Skin of body (tissue), 2 donors: Measurements from ENCODE around the gene SMIM27. TPM values are rescaled to one million over a fixed set of nuclear protein-coding genes. Genes with fewer than 3 reads are reported as not detected.

Experiments used
- DNase-seq: peaks from one replicate; lab custom pipeline; 2025; lab: John Stamatoyannopoulos, UW
- total RNA-seq: library from RNA; depleted of rRNA; stranded (reverse); fragments of >200 nt; gene quantifications from one replicate; pipeline ENCODE4 v1.2.3, GENCODE V29; 2014

SMIM27 gene
- total RNA-seq, 1 donor from 2014 or later: 2.3 TPM

DNA sequence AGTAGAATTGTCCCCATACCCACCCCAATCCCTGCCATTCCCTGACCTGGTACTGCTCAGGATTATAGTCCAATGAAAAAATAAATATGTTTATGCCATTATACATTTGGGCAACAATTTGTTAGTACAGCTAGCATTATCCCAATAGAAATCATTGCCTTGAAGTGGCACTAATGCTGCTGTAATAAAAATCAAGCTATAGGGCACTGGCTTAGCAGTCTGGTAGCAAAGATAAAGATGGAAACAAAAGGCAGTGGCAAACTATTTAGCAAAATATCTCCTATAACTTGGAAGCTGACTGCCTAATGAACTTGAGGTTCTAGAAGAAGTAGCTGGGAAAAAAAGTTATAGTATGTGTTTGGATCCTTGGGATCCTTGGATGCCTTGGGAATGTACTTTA lies 2.5 kb downstream of the SMIM27 start:
- no peak for DNase-seq

DNA sequence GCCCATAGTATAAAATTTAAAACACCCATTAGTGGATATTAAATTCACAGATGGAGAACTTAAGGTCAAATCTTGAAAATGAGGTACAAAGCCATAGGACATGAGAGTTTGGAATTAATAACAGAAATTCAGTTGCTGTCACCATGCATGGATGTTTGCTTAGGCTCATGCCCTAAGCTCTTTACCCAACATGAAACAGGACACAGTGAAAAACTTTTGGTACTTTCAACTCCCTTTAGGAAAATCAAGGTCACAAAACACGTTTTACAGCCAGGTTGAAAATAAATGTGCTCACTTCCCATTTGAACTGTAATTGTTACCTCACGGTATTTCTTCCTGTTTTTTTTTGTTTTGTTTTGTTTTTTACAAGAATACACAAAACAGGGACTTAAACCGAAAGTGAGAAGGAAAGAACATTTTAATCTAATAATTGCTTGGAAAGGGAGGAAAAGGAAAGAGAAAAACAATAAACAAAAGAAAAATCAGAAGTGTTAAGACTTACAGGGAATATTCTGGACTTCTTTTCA lies 6.3 kb downstream of the SMIM27 start:
- DNase-seq: no peak

DNA sequence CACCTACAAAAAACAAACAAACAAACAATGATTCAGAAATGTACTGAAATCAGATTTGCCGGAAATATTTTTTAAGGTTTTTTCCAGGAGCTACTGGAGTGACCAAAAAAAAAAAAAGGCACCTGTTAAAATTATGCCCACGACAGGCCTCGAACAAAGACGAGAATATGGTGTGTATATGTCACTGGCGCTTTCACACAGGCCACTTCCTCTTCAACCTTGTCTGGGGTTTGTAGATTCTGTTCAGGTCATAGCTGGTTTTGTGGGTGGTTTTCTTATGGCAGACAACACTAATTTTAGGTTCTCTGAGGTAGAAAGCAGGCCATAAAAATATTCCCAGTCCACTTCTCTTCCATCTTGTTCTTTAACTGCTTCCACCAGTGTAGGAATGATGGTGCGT lies 13.8 kb downstream of the SMIM27 start:
- no peak for DNase-seq

DNA sequence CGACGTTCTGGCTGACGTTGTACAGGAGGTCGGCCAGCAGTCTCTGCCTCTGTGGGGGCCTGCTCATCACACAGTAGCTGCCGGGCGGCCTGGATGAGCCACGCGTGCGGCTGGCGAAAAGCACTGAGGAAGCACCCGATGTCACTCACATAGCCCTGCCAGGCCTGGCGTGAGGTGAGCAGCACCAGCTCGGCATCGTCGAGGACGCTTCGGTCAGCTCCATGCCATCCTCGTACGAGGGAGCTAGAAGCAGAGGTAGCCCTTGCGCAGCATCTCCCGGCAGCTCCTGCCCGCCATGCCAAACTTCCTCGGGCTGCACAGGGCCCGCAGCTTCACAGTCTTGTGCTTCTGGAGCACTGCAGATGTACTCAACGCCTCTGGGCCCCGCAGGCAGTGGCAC lies 14.6 kb downstream of the SMIM27 start:
- DNase-seq: no peak

DNA sequence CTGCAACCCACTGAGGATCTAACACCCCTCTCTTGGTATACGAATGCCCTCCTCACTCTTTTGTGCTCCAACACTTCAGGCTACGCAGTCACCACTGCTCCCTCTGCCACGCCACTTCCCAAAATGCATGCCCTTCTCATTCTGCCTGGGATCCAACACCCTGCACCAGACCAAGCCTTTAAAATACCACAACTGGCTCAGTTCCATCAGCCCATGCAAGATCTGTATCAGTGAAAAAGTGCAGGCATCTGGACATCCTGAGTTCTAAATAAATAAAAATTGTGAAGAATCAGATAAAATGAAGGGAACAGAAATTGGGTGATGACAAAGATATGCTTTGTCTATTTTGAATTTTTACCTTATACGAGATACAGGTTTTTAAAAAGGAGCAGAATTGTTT lies 18.1 kb downstream of the SMIM27 start:
- DNase-seq: no peak

DNA sequence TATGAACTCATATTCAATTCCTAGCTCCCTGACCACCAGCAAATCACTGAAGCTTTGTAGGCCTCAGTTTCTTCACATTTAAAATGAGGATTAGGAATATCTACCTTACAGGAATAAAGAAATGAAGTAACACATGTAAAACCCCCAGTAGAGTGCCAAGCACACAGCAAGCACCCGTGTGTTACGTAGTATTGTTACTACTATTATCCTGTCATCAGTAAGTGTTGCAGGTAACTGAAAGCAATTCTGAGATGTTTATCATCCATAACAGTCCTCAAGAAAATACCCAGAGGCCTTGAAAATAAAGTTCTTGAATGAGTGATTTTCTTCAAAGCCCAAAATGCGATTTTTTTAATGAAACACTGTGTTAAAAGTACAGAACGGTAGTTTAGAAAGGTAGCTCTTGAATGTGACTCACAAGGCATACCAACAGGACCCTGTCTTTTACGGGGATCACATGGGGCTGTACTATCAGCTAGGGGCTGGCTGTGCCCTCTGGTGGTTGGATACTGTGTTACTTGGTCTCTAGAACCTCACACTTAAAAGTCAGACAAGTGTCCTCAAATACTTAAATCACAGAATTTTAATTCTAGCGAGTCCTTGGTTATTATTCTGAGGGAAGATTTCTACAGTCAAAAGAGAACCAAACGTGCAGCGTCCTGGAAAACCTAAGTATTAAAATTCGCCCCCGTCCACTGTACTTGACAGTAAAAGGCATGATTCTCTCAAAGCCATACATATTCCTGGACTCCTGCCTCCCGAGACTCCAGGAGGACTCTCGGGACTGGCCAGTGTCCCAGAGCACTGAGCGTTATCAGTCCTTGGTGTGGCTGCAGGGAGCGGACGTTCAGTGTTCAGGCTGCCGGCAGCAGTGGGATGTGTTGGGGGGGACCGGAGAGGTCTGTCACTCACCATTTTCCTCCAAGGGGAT lies 20.1 kb downstream of the SMIM27 start:
- peak; percentile 31 for DNase-seq

DNA sequence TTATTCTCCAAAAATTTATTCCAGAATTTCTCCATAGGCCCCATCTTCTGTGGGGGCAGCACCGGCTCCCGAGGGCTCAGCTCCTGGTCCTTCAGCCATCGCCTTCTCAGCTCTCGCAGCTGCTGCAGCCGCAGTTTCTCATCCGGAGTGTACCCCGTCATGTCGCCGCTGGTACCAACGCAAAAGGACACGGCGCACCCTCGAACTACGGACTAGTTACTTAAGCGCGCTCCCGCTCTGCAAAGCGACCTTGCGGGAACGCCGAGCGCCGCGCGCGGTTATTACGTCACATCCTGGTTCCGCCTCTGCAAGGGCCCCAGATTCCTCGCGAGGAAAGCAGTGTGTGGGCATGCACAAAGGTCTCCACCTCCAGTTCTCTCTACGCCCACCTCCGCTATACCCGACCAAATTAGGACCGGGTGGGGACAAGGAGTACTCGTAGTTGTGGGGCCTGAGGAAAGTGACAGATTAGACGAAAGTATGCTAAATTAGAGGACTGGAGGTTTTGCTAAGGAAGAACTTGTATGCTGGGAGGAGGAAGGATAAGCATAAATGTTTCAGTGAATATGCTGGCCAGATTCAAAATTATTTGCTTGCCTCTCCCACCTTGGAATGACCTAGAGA lies 20.9 kb downstream of the SMIM27 start, which contains the start of gene NDUFB6:
Gene NDUFB6 (minus strand): TSS at position 260 of the 624 bp plus-strand sequence. CDS start 99 bp downstream, at position 161.
- DNase-seq: peak; percentile 94

DNA sequence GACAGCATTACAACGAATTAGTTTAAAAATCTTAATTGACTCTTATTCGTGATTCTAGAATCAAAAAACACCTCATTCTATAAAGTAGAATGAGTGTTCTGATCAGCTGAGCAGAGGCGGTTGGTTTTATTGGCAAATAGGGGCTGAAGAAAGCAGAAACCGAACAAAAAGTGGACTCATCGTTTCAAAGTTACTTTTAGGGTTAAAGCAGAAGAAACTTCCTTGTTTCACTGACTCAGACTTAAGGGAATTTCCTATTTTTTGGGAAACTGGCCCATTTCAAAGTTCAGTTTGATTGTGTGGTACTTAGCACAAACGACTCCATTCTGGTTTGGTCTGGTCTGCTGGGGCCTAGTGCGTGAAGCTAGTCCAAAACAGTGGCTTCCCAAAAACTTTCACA lies 21.7 kb downstream of the SMIM27 start:
- no peak for DNase-seq

DNA sequence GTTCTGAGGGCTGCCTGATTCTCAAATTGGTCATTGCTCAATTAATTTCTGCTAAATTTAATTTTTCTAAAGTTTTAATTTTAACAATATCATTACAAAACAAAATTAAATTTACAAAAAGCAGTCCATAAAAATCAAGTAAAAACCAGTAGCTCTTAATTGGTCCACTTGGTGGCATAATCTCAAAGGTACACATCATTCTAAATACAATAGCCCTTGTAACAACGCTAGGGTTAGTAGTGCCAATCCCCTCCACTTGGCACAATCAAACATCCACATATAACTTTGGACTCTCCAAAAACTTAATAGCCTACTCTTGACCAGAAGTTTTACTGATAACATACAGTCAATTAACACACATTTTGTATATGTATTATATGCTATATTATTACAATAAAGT lies 22.7 kb downstream of the SMIM27 start:
- DNase-seq: no peak

DNA sequence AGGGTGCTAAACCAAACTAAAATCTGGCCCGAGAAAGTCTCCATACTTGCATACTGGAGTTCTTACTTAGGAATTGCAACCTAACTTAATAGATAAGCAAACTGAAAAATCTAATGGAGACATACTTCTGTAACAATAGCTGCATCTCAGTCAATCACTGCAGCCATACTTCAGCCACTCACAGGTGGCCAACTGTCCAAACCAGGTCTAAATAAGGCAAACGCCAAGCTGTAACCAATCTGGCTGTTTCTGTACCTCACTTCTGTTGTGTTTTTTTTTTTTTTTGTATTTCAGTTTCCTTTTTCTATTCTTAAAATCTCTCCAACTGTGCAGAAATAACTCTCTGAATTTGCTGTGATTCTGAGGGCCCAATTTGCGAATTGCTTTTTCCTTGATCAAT lies 25.2 kb downstream of the SMIM27 start:
- DNase-seq: no peak

DNA sequence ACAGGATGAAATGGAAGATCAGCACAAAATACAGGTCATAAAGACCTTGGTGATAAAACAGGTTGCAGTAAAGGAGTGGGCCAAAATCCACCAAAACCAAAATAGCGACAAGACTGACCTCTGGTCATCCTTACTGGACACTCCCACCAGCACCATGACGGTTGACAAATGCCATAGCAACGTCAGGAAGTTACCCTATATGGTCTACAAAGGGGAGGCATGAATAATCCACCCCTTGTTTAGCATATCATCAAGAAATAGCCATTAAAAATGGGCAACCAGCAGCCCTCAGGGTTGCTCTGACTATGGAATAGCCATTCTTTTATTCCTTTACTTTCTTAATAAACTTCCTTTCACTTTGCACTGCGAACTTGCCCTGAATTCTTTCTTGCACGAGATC lies 26.8 kb downstream of the SMIM27 start:
- DNase-seq: no peak

DNA sequence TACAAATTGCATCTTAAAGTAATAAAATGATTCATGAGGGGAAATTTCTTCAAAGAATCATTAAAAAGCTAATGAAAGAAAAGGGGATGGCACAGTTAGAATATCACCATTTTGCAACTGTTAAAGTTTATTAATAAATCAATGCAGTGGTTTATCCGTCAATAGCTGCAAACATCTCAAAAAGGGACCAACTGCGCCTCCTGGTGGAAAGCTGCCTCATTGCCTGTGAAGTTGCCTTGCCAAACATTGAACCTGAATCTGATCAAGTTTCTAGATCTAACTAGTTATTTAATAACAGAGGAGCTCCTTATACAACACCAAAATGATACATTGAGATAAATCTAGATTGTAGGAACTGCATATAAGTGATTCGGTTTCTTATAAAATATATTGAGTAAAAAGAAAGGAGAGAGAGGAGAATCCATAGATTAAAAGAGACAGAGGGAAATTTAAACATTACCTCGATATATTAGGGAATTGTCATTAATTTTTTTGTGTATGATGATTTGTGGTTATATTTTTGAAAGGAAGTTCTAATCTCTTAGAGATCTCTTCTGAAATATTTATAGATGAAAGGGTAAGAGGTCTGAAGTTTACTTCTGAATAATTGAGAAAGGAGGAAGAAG lies 27.7 kb downstream of the SMIM27 start:
- peak; percentile 27 for DNase-seq

DNA sequence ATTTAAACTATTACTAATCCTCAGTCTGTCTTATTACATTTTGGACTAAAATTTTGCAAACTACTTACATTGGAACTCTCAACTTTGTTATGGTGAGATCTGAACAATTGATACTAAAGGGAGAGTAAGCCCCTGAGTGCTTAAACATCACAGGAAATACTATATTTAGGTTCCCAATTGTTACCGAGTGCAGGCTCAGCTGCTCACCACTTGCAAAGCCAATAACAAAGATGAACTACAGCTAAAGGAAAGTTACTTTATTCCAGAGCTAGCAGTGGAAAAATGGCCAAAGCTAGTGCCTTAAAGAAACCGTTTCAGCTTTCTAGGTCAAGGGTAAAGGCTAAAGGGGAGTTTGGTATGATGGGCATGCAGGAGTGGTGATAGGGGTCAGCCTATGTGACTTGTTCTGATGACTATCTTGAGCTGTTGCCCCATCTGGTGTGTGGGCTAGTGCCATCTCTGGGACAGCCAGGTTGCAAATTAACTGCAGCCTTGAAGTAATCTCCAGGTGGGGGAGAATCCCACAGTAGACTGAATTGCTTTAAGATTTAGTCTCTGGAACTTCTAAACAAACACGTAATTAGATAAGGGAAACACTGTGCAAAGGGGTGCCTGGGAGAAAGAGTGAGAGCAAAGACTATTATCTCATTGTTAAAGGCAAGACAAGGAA lies 28.6 kb downstream of the SMIM27 start:
- DNase-seq: no peak

DNA sequence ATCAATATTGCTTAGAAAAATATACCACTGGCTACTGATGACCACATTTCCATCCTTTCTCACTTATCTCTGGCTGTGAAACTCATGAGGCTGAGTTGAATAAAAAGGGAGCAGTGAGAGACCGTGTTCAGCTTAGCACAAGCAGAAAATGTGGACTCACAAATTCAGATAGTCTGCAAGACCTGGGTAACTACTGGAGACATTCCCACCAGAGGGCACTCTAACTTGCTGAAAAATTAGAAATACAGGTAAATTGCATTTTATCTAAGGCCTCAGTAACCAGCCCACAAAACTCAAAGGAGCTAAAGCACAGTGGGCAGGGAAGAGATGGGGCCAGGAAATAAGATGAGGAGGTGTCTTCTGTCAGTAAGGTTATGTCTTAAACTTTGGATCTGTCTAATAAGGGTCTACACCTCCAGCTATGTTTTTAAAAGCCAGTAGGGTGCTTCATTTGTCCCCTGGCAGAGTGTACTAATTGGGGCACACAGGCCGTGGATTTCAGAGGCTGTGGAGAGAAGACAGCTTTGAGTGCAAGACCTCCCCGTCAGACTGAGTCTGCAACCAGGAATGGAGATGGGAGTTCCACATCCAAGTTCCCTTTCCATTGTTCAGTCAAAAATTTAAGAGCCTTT lies 29.5 kb downstream of the SMIM27 start:
- DNase-seq: no peak

DNA sequence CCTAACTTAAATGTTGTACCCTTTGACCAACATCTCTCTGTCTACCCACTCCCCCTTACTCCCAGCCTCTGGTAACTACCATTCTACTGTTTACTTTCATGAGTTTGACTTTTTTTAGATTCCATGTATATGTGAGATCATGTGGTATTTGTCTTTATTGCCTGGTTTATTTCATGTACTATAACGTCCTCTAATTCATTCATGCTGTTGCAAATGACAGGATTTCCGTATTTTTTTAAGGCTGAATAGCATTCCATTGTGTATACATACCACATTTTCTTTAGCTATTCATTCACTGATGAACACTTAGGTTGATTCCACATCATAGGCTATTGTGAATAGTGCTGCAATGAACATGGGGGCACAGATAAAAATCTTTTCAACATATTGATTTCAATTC lies 32.7 kb downstream of the SMIM27 start:
- DNase-seq: peak; percentile 0

DNA sequence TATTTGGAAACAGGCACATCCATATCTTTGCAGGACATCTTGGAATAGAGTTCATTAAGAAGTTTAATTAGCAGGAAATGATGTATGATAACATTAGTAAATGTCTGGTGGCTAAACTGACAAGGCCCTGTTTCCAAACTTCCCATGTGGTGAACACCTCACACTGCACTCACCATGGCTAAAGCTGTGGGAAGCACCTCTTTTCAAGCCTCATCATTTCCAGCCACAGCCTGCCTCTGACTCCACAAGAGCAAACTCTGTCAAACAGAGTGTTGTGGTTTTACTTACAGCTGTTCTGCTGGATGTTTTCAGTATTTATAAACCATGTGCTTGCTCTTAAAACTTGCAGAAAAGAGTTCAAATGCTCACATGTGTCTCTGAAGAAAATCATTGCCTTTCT lies 35.8 kb downstream of the SMIM27 start:
- peak; percentile 8 for DNase-seq

DNA sequence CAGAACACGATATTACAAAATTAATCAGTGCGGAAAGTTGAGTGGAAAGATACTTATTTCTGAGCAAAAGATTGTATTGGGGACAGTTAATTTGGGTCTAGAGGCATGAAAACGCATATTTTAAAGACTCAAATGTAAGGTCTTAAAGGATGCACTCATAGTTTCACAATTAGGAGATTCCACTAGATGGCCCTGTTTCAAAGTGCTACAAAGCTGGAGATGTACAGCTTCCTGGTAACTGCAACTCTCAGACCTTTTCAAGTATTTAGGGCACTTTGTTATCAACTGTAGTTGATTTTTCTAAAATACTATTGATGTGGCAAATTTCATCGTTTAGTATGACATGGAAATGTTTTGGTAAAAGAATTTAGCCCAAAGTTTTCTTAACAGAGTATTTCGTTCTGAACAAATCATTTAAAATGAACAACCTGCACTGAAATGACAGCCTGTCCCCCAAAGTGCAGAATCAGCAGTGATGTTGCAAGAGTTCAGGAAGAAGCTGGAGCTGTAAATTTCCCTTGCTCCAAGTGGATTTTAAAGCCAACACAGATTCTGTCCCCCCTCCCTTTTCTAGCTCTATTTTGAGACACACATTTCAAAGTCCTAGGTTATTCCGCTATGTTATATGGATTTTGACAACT lies 37.1 kb downstream of the SMIM27 start:
- DNase-seq: peak; percentile 34

DNA sequence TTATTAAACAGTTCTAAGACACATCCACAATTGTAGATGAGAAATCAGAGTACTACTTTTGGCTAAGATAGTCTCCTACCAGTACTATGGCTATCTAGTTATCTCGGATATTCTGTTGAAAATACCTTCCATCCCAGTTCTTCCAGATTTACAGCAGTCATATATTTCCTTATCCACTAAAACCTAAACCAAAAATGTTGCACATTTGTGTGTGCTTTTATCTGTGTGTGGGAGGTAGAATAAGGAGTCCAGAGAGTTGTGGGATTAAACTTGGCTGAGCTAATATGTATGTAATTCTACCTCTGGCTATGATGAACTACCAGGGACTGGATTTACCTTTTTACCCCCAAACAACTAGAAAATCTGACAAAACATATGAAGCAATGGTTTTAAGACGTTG lies 38.3 kb downstream of the SMIM27 start:
- no peak for DNase-seq

DNA sequence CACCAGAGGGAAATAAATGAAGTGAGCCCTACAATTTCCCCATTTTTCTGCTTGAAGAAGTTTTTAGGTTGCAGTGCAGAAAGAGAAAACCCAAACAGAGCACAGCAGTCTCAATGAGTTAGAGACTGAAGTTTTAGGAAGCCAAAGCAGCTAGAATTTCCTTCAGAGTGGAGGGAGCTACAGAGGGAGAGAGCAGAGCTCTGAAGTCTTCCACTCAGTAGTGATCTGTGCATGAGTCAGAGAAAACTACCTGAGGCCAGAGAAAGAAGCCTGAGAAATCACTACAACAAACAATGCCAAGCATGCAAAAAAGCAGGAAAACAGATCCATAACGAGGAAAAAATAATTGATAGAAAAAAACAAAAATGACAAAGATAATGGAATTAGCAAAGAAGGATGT lies 38.8 kb downstream of the SMIM27 start:
- DNase-seq: no peak

DNA sequence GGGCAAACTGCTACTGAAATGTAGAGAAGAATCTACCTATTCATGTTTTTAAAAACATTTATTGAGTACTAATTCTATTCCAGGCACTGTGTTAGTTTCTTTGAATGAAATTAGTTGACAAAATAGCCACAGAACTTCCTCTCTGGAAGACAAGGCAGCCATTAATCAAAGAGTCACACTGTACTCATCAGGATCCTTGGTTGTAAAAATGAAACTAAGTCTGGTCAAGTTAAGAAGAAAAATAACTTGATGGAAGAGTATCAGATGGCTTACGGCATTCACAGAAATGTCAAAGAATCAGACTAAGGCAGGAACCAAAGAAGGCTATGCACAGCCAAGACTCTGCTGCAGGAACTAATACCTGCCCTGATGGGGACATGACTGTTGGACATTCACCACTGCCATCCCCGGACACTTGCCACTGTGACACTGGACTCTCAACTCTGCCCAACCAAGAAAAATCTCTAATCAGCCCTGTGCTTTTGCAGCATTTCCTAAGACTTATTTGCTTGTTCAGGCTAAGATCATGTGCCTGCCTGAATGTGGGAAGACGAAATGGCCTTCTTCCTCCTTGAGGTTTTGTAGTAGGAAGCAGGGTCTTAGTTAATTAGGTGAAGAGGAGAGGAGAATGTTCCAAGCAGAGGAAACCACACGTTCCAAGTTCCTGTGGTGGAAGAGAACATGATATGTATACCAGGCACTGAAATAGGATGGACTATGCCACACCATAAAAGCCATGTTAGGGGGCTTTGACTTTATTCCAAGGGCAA lies 44.2 kb downstream of the SMIM27 start:
- no peak for DNase-seq
